HUES6 (cell line): ENCODE results near the gene CCDC33.

Experiments used
- H3K27ac ChIP-seq: 2 replicates; pipeline ENCODE4 v1.7.0; 2013; ENCODE audit warnings: low read depth, mild to moderate bottlenecking, low read length, inconsistent platforms
- H3K27me3 ChIP-seq: 2 replicates; pipeline ENCODE4 v1.6.1; 2013; ENCODE audit warnings: low read length; ENCODE audit not compliant: control insufficient read depth, insufficient read depth
- H3K36me3 ChIP-seq: 2 replicates; pipeline ENCODE4 v1.6.1; 2013; ENCODE audit warnings: low read length; ENCODE audit not compliant: control insufficient read depth, insufficient read depth
- H3K4me1 ChIP-seq: 2 replicates; pipeline ENCODE4 v1.6.1; 2013; ENCODE audit warnings: low read length; ENCODE audit not compliant: control insufficient read depth, insufficient read depth
- H3K4me3 ChIP-seq: 2 replicates; pipeline ENCODE4 v1.5.1; 2013; ENCODE audit warnings: low read depth, low read length
- H3K9ac ChIP-seq: one replicate; pipeline ENCODE4 v1.6.1; 2013; ENCODE audit warnings: mild to moderate bottlenecking, low read length
- H3K9me3 ChIP-seq: 2 replicates; pipeline ENCODE4 v1.6.1; 2013; ENCODE audit warnings: low read depth, low read length; ENCODE audit not compliant: control insufficient read depth, insufficient read depth

The CCDC33 gene

GRCh38 chr15:74235962-74236361 is at the start of gene CCDC33:
TSS of gene CCDC33 (plus strand) at chr15:74236326. CDS start at chr15:74236720, 394 bp downstream.
- Histone ChIP-seq H3K36me3 (no peaks in the 10 kb centered on the region), H3K9me3 (no peaks in the 10 kb centered on the region), H3K4me3 (no peak within 1 kb of the TSS), H3K4me1 (peaks cover 44% of the 10 kb centered on the region; the same call in 1 of the 2 replicates), H3K27me3 (peaks cover 12% of the 10 kb centered on the region; the same call in 1 of the 2 replicates), H3K27ac (no peak within 1 kb of the TSS), H3K9ac (no peak within 1 kb of the TSS)

GRCh38 chr15:74188216-74188615 is 47.9 kb upstream of the CCDC33 start:
- Histone ChIP-seq H3K4me1 (no peaks in the 10 kb centered on the region), H3K4me3 (no peak overlapping the region), H3K36me3 (no peaks in the 10 kb centered on the region; the same call in 1 of the 2 replicates), H3K27ac (no peak overlapping the region), H3K9ac (no peak overlapping the region), H3K27me3 (no peaks in the 10 kb centered on the region), H3K9me3 (no peaks in the 10 kb centered on the region)

GRCh38 chr15:74191798-74192197 is 44.3 kb upstream of the CCDC33 start:
- H3K36me3 ChIP-seq, result peaks cover 17% of the 10 kb centered on the region; the same call in 1 of the 2 replicates

GRCh38 chr15:74192751-74193150 is 43.4 kb upstream of the CCDC33 start:
- H3K27ac ChIP-seq, result no peak overlapping the region
- no peaks in the 10 kb centered on the region for H3K9me3 ChIP-seq
- H3K4me1 ChIP-seq, result no peaks in the 10 kb centered on the region
- H3K9ac ChIP-seq, result no peak overlapping the region
- H3K27me3 ChIP-seq, result no peaks in the 10 kb centered on the region
- H3K36me3 ChIP-seq, result peaks cover 17% of the 10 kb centered on the region; the same call in 1 of the 2 replicates
- no peak overlapping the region for H3K4me3 ChIP-seq

More at GRCh38 chr15:74191798-74192197, 44.3 kb upstream of the CCDC33 start:
- H3K4me3 ChIP-seq, result no peak overlapping the region
- no peak overlapping the region for H3K9ac ChIP-seq
- no peak overlapping the region for H3K27ac ChIP-seq
- no peaks in the 10 kb centered on the region for H3K9me3 ChIP-seq
- H3K4me1 ChIP-seq, result no peaks in the 10 kb centered on the region
- no peaks in the 10 kb centered on the region for H3K27me3 ChIP-seq

- H3K4me1 ChIP-seq, result no peaks in the 10 kb centered on the region
- H3K9me3 ChIP-seq, result no peaks in the 10 kb centered on the region
- no peak overlapping the region for H3K9ac ChIP-seq
- H3K4me3 ChIP-seq, result no peak overlapping the region
- H3K27ac ChIP-seq, result no peak overlapping the region
- peaks cover 17% of the 10 kb centered on the region; the same call in 1 of the 2 replicates for H3K36me3 ChIP-seq
- H3K27me3 ChIP-seq, result no peaks in the 10 kb centered on the region
Observed at GRCh38 chr15:74193299-74193718, 42.8 kb upstream of the CCDC33 start.

- no peaks in the 10 kb centered on the region for H3K27me3 ChIP-seq
- peaks cover 19% of the 10 kb centered on the region; the same call in 1 of the 2 replicates for H3K36me3 ChIP-seq
- H3K9me3 ChIP-seq, result no peaks in the 10 kb centered on the region
- H3K4me1 ChIP-seq, result no peaks in the 10 kb centered on the region
- H3K4me3 ChIP-seq, result no peak overlapping the region
- no peak overlapping the region for H3K9ac ChIP-seq
- H3K27ac ChIP-seq, result no peak overlapping the region
Observed at GRCh38 chr15:74193905-74194304, 42.2 kb upstream of the CCDC33 start.

- Histone ChIP-seq H3K36me3 (peaks cover 19% of the 10 kb centered on the region; the same call in 1 of the 2 replicates), H3K9me3 (no peaks in the 10 kb centered on the region), H3K4me1 (no peaks in the 10 kb centered on the region; the same call in 1 of the 2 replicates), H3K4me3 (no peak overlapping the region), H3K27me3 (no peaks in the 10 kb centered on the region), H3K27ac (no peak overlapping the region), H3K9ac (no peak overlapping the region)
Observed at GRCh38 chr15:74194572-74195559, 41.3 kb upstream of the CCDC33 start.

- no peak overlapping the region for H3K9ac ChIP-seq
- H3K27me3 ChIP-seq, result no peaks in the 10 kb centered on the region
Observed at GRCh38 chr15:74196175-74196574, 40.0 kb upstream of the CCDC33 start.

GRCh38 chr15:74197176-74197965 is 38.8 kb upstream of the CCDC33 start:
- peaks cover 19% of the 10 kb centered on the region; the same call in 1 of the 2 replicates for H3K36me3 ChIP-seq
- H3K4me3 ChIP-seq, result no peak overlapping the region
- H3K27ac ChIP-seq, result no peak overlapping the region
- H3K27me3 ChIP-seq, result no peaks in the 10 kb centered on the region
- peaks cover 23% of the 10 kb centered on the region for H3K4me1 ChIP-seq
- no peak overlapping the region for H3K9ac ChIP-seq
- no peaks in the 10 kb centered on the region for H3K9me3 ChIP-seq

More at GRCh38 chr15:74196175-74196574, 40.0 kb upstream of the CCDC33 start:
- Histone ChIP-seq H3K4me1 (peaks cover 11% of the 10 kb centered on the region), H3K9me3 (no peaks in the 10 kb centered on the region), H3K27ac (no peak overlapping the region), H3K4me3 (no peak overlapping the region), H3K36me3 (peaks cover 19% of the 10 kb centered on the region; the same call in 1 of the 2 replicates)

GRCh38 chr15:74199297-74199652 is 36.9 kb upstream of the CCDC33 start:
- Histone ChIP-seq H3K4me3 (no peak overlapping the region), H3K9me3 (no peaks in the 10 kb centered on the region), H3K36me3 (peaks cover 15% of the 10 kb centered on the region; the same call in 1 of the 2 replicates), H3K4me1 (peaks cover 38% of the 10 kb centered on the region), H3K27me3 (no peaks in the 10 kb centered on the region), H3K9ac (no peak overlapping the region), H3K27ac (no peak overlapping the region)
